K562 (cell line): ENCODE measurements around the gene CAGE1. TPM values are rescaled to one million over a fixed set of nuclear protein-coding genes. Genes with fewer than 3 reads are reported as not detected.
A peak's percentile ranks its signal among the peaks of the same experiment; 100 is the strongest.

Source experiments
- ATF1 ChIP-seq, 2 experiments: fragments of 450-650 bp in 1 of 2; IDR thresholded peaks; 2 replicates each; pipeline ENCODE4 v1.6.1; 2016; ENCODE audit warnings: missing compliant biosample characterization in 1 of 2, missing genetic modification characterization in 1 of 2
- LCOR ChIP-seq: sonication (generic); formaldehyde crosslinking; IDR thresholded peaks from 2 replicates; pipeline ENCODE4 v1.8.0; 2022; ENCODE audit warnings: mild to moderate bottlenecking, missing genetic modification reagents
- NBN ChIP-seq: fragments of 450-650 bp; IDR thresholded peaks from 2 replicates; pipeline ENCODE4 v1.6.1; 2016; ENCODE audit warnings: low read depth, mild to moderate bottlenecking
- SMARCC2 ChIP-seq: fragments of 450-650 bp; IDR thresholded peaks from 2 replicates; pipeline ENCODE4 v1.6.1; 2017; ENCODE audit warnings: antibody characterized with exemption, moderate library complexity, mild to moderate bottlenecking, low read depth
- TBP ChIP-seq: optimal IDR thresholded peaks from 2 replicates; pipeline ENCODE3; 2011; ENCODE audit warnings: low read depth, low read length, improper control_type of control experiment
- ZNF584 ChIP-seq: fragments of 200-800 bp; sonication (Bioruptor generic); IDR thresholded peaks from 2 replicates; pipeline ENCODE4 v1.6.1; 2016; ENCODE audit warnings: low read depth, mild to moderate bottlenecking, missing genetic modification characterization, missing compliant biosample characterization
- ZNF668 ChIP-seq: fragments of 250-450 bp; sonication (Bioruptor Pico); IDR thresholded peaks from 2 replicates; pipeline ENCODE4 v1.8.0; 2022; ENCODE audit warnings: mild to moderate bottlenecking, inconsistent platforms
- ZNF75A ChIP-seq: fragments of 450-650 bp; formaldehyde crosslinking; IDR thresholded peaks from 2 replicates; pipeline ENCODE4 v1.4.0; 2020; ENCODE audit warnings: mild to moderate bottlenecking
- ZNF766 ChIP-seq: fragments of 200-800 bp; sonication (Bioruptor generic); conservative IDR thresholded peaks from 2 replicates; pipeline ENCODE4 v1.6.1; 2016; ENCODE audit warnings: missing genetic modification characterization, missing compliant biosample characterization
- polyA plus RNA-seq, 8 experiments: library from polyadenylated mRNA; depleted of rRNA in 4 of 8; stranded (reverse) in 5 of 8; unstranded in 3 of 8; fragments of >200 nt; fragmentation: Nextera tagmentation in 2 of 8; fragmentation: Illumina TruSeq in 1 of 8; extraction: Ambion mirVana in 2 of 8; extraction: Trizol in 1 of 8; gene quantifications; 2 replicates each; pipeline versions ENCODE4 v1.2.1 to v1.2.3, GENCODE V29; 2011 to 2014; ENCODE audit warnings: inconsistent platforms in 1 of 8, missing spikeins in 1 of 8
- total RNA-seq, 7 experiments: library from RNA; depleted of rRNA in 6 of 7; stranded (reverse); fragments of >200 nt in 6 of 7; fragmentation: Illumina TruSeq in 2 of 7; extraction: Trizol in 2 of 7; gene quantifications; 2 replicates each; pipeline versions ENCODE4 v1.2.1 to v1.2.3, GENCODE V29; 2011 to 2021; ENCODE audit warnings: low replicate concordance in 1 of 7
- TF ChIP-seq, protein P1 (sequence below): fragments of 250-450 bp; sonication (Bioruptor Pico); IDR thresholded peaks from 2 replicates; pipeline ENCODE4 v1.5.0; 2020; ENCODE audit warnings: mild to moderate bottlenecking
- TF ChIP-seq, protein P2 (sequence below), 3 experiments: IDR thresholded peaks in 2 of 3; conservative IDR thresholded peaks in 1 of 3; 2 replicates each; pipeline ENCODE4 v1.5.1; 2011 to 2012; ENCODE audit warnings: low read length in 3 of 3, mild to moderate bottlenecking in 3 of 3, control low read depth in 2 of 3, improper control_type of control experiment in 1 of 3, inconsistent platforms in 1 of 3, low read depth in 1 of 3, mixed read lengths in 1 of 3, moderate library complexity in 1 of 3; ENCODE audit not compliant: insufficient read depth in 2 of 3
- TF ChIP-seq, protein P3 (sequence below): sonication (generic); formaldehyde crosslinking; IDR thresholded peaks from 2 replicates; pipeline ENCODE4 v1.8.0; 2023; ENCODE audit warnings: mild to moderate bottlenecking, missing genetic modification reagents
- TF ChIP-seq, protein P4 (sequence below), 3 experiments: fragments of 200-800 bp in 1 of 3; fragments of 250-450 bp in 1 of 3; fragments of 450-650 bp in 1 of 3; sonication (Bioruptor Pico) in 1 of 3; sonication (Bioruptor generic) in 1 of 3; formaldehyde crosslinking in 1 of 3; IDR thresholded peaks; 2 replicates each; pipeline versions ENCODE4 v1.6.1 to v1.8.0; 2016 to 2022; ENCODE audit warnings: mild to moderate bottlenecking in 2 of 3, missing genetic modification characterization in 2 of 3, missing compliant biosample characterization in 1 of 3, moderate library complexity in 1 of 3

Gene CAGE1
- total and polyA plus RNA-seq, 9 of the 15 experiments (the other 6 are each of a cell fraction or from before 2014, with no cell fraction given): 0.13 to 0.33 (median 0.18) TPM; not detected in 4

DNA sequence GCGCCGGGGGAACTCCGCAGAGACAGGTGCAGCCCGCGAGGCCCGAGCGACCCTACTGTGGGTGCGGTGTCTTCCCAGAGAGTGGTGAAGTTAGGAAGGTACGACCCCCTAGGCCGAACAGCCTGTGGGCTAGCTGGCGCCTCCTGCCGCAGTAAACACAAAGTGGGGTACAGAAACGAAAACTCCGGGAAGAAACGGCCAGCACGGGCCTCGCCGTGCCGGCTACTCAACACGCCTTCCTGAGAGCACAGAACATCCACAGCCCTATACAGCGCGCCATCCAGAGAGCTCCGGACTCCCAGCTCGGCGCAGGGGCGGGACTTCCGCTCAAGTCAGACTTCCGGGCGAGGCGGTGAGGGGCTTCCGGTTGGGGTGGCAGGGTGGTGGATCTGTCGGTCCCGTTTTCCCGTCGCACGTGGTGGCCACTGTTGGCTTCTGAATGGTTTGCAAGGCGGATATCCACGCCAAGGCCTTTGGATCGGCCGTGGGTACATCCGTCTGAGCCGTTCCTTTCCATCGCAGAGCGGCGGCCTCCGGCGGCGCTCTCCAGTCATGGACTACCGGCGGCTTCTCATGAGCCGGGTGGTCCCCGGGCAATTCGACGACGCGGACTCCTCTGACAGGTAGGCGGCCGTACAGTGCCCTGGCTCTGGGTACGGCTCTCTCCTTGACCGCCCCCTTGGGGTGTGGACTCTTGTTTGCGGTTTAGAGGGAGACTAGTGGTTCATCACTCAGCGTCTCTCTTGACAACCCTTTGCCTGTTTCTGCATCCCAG lies at the start of gene CAGE1, which contains the start of gene RIOK1 (continued):
- TF ChIP-seq NBN (peak; percentile 84; the same call in 1 of the 2 replicates), ZNF766 (CRISPR knock-in tag) (no peak), TBP (peak; percentile 89), ATF1 (CRISPR knock-in tag; IDR thresholded peaks at IDR 0.05) (no peak), ATF1 (tag; IDR thresholded peaks at IDR 0.05) (peak; percentile 93), ZNF584 (CRISPR knock-in tag) (0 out of 2 replicates have a peak, but pooled peaks have one; percentile 26), ZNF75A (CRISPR knock-in tag) (no peak), LCOR (peak; percentile 56; the same call in 1 of the 2 replicates), ZNF668 (CRISPR knock-in tag) (no peak), SMARCC2 (no peak)
- TF ChIP-seq, protein P1, sequence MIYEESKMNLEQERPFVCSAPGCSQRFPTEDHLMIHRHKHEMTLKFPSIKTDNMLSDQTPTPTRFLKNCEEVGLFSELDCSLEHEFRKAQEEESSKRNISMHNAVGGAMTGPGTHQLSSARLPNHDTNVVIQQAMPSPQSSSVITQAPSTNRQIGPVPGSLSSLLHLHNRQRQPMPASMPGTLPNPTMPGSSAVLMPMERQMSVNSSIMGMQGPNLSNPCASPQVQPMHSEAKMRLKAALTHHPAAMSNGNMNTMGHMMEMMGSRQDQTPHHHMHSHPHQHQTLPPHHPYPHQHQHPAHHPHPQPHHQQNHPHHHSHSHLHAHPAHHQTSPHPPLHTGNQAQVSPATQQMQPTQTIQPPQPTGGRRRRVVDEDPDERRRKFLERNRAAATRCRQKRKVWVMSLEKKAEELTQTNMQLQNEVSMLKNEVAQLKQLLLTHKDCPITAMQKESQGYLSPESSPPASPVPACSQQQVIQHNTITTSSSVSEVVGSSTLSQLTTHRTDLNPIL: no peak
- TF ChIP-seq, protein P2, sequence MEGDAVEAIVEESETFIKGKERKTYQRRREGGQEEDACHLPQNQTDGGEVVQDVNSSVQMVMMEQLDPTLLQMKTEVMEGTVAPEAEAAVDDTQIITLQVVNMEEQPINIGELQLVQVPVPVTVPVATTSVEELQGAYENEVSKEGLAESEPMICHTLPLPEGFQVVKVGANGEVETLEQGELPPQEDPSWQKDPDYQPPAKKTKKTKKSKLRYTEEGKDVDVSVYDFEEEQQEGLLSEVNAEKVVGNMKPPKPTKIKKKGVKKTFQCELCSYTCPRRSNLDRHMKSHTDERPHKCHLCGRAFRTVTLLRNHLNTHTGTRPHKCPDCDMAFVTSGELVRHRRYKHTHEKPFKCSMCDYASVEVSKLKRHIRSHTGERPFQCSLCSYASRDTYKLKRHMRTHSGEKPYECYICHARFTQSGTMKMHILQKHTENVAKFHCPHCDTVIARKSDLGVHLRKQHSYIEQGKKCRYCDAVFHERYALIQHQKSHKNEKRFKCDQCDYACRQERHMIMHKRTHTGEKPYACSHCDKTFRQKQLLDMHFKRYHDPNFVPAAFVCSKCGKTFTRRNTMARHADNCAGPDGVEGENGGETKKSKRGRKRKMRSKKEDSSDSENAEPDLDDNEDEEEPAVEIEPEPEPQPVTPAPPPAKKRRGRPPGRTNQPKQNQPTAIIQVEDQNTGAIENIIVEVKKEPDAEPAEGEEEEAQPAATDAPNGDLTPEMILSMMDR (IDR thresholded peaks at IDR 0.05 in 2 of 3, conservative IDR thresholded peaks at IDR 0.05 in 1 of 3; ENCODE audit: insufficient read depth in 2 of 3, low read depth in 1 of 3, low read length in 3 of 3): peak; percentile 28 to 53 (median 36); a peak in 4 of 6 replicates
- TF ChIP-seq, protein P3, sequence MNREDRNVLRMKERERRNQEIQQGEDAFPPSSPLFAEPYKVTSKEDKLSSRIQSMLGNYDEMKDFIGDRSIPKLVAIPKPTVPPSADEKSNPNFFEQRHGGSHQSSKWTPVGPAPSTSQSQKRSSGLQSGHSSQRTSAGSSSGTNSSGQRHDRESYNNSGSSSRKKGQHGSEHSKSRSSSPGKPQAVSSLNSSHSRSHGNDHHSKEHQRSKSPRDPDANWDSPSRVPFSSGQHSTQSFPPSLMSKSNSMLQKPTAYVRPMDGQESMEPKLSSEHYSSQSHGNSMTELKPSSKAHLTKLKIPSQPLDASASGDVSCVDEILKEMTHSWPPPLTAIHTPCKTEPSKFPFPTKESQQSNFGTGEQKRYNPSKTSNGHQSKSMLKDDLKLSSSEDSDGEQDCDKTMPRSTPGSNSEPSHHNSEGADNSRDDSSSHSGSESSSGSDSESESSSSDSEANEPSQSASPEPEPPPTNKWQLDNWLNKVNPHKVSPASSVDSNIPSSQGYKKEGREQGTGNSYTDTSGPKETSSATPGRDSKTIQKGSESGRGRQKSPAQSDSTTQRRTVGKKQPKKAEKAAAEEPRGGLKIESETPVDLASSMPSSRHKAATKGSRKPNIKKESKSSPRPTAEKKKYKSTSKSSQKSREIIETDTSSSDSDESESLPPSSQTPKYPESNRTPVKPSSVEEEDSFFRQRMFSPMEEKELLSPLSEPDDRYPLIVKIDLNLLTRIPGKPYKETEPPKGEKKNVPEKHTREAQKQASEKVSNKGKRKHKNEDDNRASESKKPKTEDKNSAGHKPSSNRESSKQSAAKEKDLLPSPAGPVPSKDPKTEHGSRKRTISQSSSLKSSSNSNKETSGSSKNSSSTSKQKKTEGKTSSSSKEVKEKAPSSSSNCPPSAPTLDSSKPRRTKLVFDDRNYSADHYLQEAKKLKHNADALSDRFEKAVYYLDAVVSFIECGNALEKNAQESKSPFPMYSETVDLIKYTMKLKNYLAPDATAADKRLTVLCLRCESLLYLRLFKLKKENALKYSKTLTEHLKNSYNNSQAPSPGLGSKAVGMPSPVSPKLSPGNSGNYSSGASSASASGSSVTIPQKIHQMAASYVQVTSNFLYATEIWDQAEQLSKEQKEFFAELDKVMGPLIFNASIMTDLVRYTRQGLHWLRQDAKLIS (CRISPR knock-in tag): no peak; the same call in 1 of the 2 replicates
- TF ChIP-seq, protein P4, sequence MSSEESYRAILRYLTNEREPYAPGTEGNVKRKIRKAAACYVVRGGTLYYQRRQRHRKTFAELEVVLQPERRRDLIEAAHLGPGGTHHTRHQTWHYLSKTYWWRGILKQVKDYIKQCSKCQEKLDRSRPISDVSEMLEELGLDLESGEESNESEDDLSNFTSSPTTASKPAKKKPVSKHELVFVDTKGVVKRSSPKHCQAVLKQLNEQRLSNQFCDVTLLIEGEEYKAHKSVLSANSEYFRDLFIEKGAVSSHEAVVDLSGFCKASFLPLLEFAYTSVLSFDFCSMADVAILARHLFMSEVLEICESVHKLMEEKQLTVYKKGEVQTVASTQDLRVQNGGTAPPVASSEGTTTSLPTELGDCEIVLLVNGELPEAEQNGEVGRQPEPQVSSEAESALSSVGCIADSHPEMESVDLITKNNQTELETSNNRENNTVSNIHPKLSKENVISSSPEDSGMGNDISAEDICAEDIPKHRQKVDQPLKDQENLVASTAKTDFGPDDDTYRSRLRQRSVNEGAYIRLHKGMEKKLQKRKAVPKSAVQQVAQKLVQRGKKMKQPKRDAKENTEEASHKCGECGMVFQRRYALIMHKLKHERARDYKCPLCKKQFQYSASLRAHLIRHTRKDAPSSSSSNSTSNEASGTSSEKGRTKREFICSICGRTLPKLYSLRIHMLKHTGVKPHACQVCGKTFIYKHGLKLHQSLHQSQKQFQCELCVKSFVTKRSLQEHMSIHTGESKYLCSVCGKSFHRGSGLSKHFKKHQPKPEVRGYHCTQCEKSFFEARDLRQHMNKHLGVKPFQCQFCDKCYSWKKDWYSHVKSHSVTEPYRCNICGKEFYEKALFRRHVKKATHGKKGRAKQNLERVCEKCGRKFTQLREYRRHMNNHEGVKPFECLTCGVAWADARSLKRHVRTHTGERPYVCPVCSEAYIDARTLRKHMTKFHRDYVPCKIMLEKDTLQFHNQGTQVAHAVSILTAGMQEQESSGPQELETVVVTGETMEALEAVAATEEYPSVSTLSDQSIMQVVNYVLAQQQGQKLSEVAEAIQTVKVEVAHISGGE (CRISPR knock-in tag; IDR thresholded peaks at IDR 0.05): peak; percentile 84 to 97 (median 92); a peak in 5 of 6 replicates
